HG02763 (cell line): ENCODE results near the gene VOPP1.
A peak's percentile ranks its signal among the peaks of the same experiment; 100 is the strongest.

Source experiments
- ATAC-seq: cut with Tn5 transposase; IDR thresholded peaks from one replicate; pipeline ENCODE4 v1.9.1; 2021; ENCODE audit warnings: mild to moderate bottlenecking, moderate library complexity; ENCODE audit not compliant: unreplicated experiment

Gene VOPP1

DNA sequence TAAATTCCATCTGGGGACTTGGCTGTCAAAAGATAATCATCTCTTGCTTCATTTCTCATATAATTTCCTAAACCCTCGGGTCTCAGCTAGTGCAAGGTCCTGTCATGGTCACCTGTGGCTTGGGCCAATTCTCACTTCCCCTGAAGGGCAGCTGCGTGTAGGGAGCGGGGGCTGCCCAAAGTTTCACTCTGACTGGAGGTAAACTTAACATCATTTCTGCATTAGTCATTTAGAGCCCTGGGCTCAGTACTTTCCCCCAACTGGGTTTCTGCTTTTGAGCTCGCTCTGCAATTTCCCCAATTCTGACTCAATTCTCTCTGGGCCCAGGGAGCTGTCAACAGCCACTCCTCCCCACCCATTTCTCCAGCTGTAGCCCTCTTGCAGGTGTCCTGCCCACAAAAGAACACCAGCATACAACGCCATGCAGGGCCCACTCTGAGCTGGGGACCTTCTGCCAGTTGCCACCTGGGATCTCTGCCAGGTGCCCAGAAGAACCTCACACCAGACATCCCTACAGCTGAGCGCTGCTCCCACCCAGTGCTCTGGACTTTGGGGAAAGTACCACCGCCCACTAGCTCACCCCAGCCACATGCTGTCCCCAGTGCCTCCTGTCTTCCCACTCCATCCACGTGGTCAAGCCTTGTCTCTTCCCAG, 37.9 kb downstream of the VOPP1 start:
- ATAC-seq, result peak; percentile 62

DNA sequence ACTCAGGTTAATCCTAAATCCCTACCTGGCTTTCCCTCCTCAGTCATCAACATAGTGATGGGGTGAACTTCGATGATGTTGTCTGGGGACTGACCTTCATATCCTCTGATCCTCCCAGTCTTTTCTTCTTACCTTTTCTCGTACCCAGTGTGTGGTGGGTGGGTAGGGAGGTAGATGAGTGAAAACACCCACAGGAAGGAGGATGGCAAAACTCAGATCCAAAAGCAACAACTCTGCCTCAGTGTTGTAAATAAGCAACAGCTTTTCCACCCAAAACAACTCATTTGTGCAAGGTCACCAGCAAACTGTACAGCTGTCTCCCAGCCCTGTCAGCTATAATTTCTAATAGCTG, 38.6 kb downstream of the VOPP1 start:
- no peak for ATAC-seq

DNA sequence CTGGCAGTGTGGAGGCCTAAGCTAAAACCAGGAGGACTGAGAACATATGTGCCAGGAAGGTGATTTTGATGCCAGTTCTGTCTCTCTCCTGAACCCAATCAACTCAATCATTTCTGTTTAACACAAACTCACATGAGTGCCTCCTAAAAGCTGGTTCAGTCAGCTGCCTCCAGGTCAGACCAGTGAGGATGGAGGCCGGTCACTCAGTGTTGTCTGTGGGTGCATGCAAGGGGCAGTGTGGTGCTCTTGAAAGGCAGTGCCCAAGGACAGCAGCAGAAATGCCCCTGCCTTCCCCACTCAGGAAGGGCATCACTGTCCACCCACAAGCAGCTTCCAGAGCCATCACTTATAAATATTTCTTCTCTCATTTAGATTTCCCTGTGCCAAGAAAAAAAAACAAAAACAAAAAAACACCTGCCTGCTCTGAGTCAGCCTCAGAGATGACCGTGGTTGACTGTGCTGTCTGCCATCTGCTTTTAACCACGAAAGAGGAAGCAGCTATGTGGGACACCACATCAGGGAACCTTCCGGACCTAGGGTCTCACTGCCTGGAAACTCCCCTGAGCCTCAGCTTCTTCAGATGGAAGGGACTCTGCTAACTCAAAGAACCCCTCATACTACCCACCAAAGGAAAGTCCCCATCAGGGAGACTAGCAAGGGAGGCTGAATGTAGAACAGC, 39.1 kb downstream of the VOPP1 start:
- peak; percentile 49 for ATAC-seq

DNA sequence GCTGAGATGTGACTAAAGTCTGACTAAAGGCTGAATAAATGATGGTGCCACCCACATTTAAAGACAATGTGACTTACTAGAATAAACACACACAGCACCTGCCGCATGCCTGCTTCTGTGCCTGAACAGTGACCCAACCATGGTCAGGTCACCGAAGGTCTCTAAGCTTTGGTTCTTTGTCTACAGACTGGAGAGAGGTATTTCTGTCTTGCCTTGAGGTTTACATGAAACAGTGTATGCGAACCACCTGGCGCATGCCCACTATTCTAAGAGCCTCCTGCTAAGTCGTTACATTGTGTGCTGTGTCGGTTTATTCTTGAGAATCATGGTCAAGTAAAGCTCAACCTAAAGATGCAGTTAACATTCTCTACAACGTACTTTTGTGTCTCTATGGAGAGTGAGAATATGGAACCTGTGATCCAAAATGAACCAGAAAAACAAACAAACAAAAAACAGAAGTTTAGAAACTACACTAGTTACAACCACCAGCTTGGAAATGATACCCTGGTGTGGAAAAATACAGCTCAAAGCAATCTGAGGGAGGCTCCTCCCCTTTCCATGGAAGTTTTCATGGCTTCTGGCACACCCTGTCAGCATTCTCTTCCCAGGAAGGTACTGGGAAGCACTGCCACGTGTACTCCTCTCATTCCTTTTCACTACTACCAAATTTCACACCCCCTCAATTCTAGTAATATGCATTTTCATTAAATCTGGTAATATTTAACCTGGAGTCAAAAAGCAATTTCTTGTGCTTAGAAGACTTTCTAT, 40.0 kb downstream of the VOPP1 start:
- ATAC-seq, result peak; percentile 12

DNA sequence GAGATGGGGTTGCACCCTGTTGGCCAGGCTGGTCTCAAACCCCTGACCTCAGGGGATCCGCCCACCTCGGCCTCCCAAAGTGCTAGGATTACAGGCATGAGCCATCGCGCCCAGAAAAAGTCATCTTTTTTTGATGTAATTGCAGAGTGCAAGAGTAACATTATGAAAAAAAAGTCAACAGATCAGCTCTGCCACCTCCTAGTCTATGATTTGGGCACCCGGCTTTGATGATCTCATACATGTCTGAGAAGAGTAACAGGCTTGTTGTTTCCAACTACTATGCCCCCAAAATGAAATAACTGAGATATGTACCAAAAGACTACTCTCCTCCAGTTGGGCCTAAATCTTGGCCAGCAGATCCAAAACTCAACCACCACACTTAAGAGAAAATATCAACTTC, 40.8 kb downstream of the VOPP1 start:
- ATAC-seq, result no peak

DNA sequence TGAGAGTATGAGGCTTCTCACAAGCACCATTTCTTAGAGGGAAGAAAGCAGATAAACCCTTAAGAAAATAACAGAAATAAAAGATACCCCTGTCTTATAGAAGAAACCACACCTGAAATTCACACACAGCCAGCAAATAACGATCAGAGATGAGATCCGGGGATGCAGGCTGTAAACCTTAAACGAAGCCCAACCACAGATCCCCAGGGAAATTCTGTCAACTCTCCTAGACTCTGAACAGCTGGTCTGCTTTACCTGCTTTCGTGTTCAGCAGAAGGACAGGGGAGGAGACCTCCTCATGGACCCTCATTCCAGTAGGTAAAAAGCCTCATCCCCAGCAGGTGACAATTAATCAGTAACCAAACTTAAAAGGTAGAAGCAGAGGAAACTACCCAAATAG, 45.0 kb downstream of the VOPP1 start:
- no peak for ATAC-seq

DNA sequence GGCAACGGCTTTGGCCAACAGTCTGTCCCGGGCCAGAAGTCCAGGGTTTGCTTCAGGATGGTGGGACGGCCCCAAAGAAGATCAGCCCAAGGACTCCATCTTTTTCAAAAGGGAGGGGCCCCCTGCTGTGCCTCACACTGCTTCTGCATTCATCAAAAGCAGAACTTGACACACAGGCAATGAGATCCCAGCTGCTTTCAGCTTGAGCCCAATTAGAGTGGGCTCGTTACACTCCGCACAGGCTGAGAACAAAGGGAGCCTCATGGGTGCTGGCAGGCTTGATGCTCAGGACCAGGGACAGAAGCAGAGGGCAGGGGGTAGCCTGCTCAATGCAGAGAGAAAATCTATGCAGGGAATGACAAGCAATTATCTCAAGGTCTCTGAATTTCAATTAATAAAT, 45.5 kb downstream of the VOPP1 start:
- ATAC-seq, result peak; percentile 35

DNA sequence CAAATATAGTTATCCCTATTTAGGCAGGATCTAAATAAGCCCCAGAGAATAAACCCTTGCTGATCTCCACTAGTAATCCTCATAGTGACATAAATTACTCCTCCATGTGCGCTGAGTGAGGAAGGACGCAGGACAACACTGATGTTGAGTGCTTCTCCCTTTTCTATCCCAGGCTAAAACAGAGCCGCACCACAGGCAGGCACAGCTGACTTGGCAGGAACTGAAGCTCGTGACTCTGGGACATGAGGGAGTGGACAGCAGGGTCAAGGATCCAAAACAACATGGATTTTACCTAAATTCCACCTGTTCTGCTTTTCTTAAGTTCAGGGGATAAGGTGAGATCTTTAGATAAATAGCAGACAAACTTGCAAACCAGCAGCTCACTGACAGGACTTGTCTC, 46.0 kb downstream of the VOPP1 start:
- ATAC-seq, result no peak

DNA sequence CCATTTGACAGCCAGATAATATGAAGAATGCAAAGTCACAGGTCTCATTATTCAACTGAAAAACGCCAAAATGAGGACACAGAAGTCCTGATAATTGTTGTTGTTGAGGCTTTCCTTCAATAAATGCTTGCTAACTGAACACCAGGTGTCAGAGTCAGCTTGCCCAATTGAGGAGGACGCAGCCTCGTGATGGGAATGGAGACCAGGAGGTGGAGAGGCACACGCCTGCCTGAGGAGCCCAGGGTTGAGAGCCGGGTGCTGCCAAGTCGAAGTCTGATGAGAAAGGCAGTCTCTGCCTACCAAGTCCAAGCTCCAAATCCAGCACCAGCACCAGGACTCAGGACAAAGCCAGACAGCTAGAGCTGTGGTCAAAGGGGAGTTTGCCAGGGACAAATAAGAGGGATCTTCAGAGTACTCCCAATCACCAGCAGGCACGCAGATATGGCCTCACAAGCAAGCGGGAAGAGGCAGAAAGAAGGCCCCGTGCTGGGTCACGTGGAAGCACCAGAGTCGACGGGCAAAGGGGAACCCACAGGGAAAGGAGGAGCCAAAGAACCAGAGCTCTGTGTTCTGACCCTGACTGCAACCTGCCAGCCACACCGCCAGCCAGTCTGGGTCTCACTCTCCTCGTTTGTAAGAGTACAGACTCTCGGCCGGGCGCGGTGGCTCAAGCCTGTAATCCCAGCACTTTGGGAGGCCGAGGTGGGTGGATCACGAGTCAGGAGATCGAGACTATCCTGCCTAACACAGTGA, 47.6 kb downstream of the VOPP1 start:
- ATAC-seq, result no peak

DNA sequence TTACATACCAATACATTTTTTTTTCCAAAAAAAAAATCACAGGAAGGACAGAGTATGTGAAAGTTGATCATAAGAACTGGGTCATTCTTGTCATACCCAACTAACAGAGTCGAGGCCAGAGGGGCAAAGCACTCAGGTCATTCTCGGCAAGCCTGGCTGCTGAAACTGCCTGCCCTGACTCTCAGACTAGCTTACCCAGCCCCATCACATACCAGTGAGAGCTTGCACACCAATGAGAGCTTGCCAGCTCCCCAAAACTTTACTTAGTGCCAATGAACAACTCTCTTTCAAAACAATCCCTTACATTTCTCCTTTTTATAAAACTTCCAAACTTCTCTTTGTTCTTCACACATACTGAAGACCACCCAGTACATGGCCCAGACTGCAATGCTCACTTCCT, 48.9 kb downstream of the VOPP1 start:
- no peak for ATAC-seq

DNA sequence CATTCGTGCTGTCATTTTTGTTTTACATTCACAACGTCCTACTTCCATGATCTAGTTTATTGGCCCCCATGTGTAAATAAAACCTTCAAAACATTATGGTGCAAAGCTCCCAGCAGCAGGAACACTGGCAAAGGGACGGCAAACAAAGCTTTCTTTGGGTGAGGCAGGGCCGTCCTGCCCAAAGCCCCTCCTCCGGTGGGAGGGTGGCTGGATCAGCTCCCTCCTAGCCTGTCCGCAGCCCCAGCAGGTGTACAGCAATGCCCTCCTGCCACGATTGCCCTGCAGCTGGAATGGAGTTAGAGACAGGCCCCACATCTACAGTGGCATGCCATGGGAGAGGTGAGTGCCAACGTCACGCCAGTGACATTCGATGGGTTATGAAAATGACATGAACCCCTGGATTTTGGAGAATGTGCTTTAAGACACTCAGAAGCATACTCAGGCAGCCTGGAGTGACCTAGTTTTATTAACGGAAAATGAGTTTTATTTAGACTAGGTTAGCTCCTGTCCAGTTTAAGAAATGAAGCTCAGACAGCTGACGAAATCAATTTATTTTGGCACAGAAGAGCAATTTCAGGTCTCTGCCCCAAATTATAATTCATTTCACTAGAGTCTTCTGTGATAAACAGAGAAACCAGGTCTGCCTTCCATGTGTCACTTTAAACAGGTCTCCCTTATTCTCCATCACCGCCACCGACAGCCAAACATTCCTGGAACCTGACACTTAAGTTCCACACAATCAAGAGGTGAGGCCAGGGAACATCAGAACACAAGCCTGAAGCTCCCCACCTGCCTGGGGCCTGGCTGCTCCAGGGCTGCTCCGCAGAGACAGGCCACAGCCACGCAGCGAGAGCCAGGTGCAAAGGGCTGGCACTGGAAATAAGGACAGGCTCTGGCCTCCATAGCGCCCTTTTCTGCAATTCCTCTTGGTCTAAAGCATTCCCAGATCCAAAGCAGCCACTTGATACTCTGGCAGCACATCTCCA, 50.1 kb downstream of the VOPP1 start:
- ATAC-seq, result no peak

DNA sequence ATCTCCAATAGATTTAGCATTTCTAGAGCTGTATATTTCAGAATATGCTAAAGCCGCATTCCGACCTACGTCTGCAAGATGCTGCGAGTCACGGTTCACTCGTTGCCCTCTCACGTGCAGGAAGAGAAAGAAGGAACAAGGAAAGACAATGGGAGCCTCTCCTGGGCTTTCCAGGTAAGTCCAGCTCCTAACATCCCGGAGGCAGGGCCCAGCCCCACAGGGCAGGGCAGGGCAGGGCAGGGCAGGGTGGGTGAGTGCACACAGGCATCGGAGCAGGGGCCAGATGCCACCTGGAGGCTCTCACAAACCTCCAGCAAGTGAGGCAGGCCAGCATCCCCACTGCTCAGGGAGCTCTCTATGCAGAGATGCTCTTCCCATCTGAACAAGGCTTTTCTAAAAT, 50.8 kb downstream of the VOPP1 start:
- ATAC-seq, result no peak

DNA sequence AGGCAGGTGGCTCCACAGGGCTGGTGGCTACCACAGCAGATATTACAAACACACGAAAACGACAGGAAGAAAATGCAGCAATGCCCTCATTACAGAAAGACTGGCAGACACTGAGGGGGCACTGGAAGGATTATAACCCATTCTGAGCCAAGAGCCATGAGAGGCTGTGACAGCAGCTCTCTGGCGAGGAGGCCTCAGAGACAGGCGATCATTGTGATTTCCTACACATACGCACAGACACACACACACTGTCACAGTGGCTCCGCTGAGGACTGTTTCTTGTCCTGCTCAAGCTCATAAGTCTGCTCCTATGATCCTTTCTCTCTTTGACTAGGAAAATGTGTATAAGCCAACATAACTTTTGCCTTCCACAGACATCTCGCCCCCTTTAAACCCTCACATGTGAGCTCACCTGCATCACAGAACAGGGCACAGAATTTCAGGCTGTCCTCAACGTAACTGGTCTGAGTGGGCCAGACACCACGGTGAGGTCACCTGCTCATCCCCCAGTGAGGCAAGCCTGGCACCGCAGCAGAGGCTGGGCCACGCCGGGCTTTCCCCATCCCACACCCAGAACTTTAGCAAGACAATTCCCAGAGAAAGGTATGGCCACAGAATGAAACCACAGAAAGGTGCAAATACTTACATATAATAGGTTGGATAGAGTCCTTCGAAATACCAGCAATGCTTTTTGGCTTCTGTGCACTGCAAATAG, 51.7 kb downstream of the VOPP1 start:
- no peak for ATAC-seq

DNA sequence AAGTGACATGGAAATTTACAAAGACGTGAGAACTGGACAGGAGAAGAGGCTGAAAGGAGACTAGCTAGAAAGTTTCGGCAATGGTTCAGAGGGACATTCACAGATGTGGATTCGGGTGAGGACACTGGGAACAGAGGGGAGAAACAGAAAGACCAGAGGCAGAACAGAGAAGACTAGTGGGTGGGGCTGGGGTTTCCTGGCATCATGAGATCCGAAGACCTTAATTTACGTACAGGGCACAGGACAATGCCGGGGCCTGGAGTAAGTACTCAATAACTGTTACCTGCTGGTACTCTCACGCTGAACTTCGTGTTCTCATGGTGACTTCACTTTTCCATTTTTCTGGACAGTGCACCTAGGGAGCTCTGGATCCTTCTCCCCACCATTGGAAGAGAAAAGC, 53.5 kb downstream of the VOPP1 start:
- ATAC-seq, result no peak

DNA sequence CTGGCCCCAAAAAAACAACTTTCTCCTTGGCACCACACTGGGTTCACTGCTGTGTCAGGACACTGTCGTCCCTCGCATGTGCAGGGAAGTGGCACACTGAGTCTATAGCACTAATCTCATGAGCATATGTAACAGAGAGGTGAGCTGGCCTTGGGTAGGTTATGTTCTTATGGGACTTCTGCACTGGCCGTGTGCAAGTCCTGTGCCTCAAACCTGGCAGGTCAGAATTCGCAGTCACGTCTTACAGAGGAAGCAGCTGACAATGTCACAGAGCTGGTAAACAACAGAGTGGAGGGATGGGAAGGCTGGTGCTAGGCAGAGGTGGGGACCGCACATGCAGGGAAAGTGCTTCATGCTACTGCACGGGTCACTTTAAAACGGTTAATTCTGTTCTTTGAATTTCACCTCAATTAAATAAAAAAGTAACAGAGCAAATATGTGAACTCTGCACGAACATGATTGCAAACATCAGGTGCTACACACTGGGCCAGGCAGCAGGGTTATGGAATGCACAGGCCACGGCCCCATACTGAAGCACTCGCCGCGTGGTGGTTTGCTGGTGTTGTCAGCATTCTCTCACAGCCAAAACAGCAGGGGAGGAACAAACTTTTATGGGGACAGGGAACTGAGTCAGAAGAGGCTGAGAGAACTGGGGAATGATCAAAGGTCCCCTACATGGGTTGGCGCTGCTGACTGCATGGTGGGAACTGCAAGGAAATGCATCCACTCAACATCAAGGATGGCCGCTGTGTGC, 54.2 kb downstream of the VOPP1 start:
- no peak for ATAC-seq

DNA sequence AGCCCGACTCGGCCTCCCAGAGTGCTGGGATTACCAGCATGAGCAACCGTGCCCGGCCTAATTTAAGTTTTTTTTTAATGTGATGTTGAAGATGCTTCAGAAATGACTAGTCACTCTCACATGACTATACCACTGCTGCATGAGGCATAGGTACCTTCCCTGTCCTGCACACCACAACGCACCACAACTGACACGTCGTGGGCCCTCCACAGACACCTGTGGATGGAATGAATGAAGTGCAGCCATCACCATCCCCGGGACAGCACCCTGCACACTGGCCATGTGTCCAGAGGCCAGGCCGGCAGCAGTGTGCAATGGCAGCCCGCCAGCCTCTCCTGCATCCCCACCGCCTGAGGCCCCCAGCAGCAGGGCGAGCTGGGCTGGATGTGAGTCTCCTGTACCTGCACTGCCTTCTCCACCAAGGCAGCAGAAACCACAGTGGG, 55.1 kb downstream of the VOPP1 start:
- peak; percentile 69 for ATAC-seq

DNA sequence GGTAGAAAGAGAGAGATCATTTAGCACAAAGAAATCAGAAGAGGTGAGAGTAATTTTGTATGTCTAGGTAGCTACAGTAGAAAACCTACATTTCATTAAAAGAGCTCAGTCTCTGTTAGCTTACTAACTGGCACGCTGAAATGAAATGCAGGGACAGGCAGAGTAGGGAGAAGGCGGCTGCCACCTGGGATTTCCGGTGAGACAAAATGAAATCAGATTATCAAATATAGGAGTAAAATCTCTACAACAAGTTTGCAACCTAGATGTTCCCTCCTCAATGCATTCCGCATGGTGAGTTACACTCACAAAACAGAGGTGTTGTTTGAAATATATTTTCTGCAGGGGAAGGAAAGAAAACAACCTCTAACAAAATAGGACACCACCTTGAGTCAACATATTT, 55.9 kb downstream of the VOPP1 start:
- no peak for ATAC-seq

DNA sequence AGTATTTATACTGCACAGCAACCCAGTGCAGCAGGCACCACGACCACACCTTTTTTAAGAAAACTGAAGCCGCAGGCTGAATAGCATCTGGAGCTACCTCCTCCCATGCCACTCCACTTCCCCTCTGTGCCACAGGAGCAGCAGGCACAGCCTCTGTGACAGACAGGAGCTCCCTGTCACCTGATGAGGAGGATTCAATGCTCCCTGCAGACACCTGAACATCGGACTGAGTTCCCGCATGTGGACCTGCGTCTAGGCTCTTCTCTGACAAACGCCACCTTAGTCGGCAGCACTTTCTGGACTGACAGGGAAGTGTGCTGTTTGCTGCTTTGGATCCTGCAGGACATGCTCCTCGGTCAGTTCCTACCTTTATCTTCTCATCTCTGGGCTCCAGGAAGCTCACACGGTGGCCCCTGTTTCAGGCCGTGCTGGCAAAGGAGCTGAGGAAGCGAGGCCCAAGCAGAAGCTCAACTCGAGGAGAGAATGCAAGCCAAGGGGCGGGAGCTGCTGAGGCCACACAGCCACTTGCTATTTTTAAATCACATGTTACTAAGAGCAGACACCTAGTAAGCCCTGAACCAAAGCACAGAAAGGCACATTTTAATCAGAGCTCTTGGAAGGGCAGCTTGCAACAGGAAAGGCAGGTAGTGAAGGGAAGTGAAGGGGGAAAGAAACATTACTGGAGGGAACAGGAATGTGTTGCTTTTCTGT, 56.6 kb downstream of the VOPP1 start:
- peak; percentile 38 for ATAC-seq
